Ishikawa (cell line): ENCODE measurements around the gene DMXL2.

Experiments
- CEBPB ChIP-seq: IDR thresholded peaks from 2 replicates; pipeline ENCODE4 v1.6.1; 2012
- CREB1 ChIP-seq: IDR thresholded peaks from 2 replicates; pipeline ENCODE4 v1.6.1; 2012; ENCODE audit warnings: low read depth
- EGR1 ChIP-seq: IDR thresholded peaks from 2 replicates; pipeline ENCODE4 v1.6.1; 2012
- EP300 ChIP-seq: IDR thresholded peaks from 2 replicates; pipeline ENCODE4 v1.6.1; 2012; ENCODE audit warnings: borderline replicate concordance
- FOXM1 ChIP-seq: IDR thresholded peaks from 2 replicates; pipeline ENCODE4 v1.6.1; 2012; ENCODE audit warnings: low read depth, borderline replicate concordance
- NFIC ChIP-seq: IDR thresholded peaks from 2 replicates; pipeline ENCODE4 v1.6.1; 2012
- RAD21 ChIP-seq: IDR thresholded peaks from 2 replicates; pipeline ENCODE4 v1.6.1; 2012; ENCODE audit warnings: low read depth
- TAF1 ChIP-seq: IDR thresholded peaks from 2 replicates; pipeline ENCODE4 v1.6.1; 2012; ENCODE audit warnings: low read depth, mild to moderate bottlenecking
- TCF12 ChIP-seq: IDR thresholded peaks from 2 replicates; pipeline ENCODE4 v1.6.1; 2012; ENCODE audit warnings: low read depth
- TEAD4 ChIP-seq: IDR thresholded peaks from 2 replicates; pipeline ENCODE4 v1.6.1; 2012
- YY1 ChIP-seq: IDR thresholded peaks from 2 replicates; pipeline ENCODE4 v1.6.1; 2012; ENCODE audit warnings: low read depth
- ZBTB7A ChIP-seq: IDR thresholded peaks from 2 replicates; pipeline ENCODE4 v1.6.1; 2012; ENCODE audit warnings: low read depth
- TF ChIP-seq, protein P1 (sequence below): IDR thresholded peaks from 2 replicates; pipeline ENCODE4 v1.6.1; 2012
- TF ChIP-seq, protein P2 (sequence below): IDR thresholded peaks from 2 replicates; pipeline ENCODE4 v1.6.1; 2012
- TF ChIP-seq, protein P3 (sequence below): IDR thresholded peaks from 2 replicates; pipeline ENCODE4 v1.6.1; 2012; ENCODE audit warnings: low read depth, mild to moderate bottlenecking

Gene DMXL2

DNA sequence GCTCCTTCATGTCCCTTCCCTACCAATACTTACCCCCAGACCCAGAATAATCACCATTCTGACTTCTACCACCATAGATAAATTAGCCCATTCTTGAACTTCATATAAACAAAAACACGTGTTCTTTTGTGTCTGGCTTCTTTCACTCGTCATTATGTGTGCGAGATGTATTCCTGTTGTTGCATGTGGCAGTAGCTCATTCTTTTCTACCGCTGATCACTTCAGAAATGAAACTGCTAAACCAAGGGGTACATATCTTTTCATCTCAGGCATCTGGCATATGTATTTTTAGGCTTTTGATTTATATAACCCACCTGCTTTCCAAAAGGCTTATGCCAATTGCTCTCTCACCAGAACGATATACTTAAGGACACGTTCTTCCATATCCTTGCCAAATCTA lies 44.9 kb upstream of the DMXL2 start:
- TF ChIP-seq YY1 (no peak), EGR1 (no peak), TAF1 (no peak), TEAD4 (no peak), RAD21 (no peak), NFIC (no peak), CEBPB (no peak)
- TF ChIP-seq, protein P1, sequence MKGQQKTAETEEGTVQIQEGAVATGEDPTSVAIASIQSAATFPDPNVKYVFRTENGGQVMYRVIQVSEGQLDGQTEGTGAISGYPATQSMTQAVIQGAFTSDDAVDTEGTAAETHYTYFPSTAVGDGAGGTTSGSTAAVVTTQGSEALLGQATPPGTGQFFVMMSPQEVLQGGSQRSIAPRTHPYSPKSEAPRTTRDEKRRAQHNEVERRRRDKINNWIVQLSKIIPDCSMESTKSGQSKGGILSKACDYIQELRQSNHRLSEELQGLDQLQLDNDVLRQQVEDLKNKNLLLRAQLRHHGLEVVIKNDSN, result no peak
- TF ChIP-seq, protein P2, sequence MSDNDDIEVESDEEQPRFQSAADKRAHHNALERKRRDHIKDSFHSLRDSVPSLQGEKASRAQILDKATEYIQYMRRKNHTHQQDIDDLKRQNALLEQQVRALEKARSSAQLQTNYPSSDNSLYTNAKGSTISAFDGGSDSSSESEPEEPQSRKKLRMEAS, result no peak

DNA sequence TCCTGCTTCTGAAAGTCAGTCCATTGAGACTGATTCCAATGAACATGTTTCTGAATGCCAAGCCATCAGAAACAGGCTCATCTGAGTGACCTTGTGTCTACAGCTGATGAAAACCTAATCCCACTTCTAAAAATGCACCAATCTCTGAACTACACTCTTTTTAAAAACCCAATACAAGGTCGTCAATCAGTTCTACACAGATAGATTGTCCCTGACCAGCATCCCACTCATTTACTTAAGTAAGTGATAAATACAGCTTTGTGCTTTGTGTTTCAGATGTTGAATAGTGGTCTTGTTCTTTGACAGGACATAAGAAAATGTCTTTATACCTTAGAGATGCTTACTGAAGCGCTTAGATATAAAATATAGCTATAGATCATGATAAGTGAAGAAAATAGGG lies 38.5 kb upstream of the DMXL2 start:
- TF ChIP-seq EGR1 (no peak), NFIC (no peak), FOXM1 (no peak), TEAD4 (no peak), EP300 (no peak), YY1 (no peak), CREB1 (no peak), RAD21 (no peak), TCF12 (no peak), CEBPB (no peak), ZBTB7A (no peak)
- TF ChIP-seq, protein P3, sequence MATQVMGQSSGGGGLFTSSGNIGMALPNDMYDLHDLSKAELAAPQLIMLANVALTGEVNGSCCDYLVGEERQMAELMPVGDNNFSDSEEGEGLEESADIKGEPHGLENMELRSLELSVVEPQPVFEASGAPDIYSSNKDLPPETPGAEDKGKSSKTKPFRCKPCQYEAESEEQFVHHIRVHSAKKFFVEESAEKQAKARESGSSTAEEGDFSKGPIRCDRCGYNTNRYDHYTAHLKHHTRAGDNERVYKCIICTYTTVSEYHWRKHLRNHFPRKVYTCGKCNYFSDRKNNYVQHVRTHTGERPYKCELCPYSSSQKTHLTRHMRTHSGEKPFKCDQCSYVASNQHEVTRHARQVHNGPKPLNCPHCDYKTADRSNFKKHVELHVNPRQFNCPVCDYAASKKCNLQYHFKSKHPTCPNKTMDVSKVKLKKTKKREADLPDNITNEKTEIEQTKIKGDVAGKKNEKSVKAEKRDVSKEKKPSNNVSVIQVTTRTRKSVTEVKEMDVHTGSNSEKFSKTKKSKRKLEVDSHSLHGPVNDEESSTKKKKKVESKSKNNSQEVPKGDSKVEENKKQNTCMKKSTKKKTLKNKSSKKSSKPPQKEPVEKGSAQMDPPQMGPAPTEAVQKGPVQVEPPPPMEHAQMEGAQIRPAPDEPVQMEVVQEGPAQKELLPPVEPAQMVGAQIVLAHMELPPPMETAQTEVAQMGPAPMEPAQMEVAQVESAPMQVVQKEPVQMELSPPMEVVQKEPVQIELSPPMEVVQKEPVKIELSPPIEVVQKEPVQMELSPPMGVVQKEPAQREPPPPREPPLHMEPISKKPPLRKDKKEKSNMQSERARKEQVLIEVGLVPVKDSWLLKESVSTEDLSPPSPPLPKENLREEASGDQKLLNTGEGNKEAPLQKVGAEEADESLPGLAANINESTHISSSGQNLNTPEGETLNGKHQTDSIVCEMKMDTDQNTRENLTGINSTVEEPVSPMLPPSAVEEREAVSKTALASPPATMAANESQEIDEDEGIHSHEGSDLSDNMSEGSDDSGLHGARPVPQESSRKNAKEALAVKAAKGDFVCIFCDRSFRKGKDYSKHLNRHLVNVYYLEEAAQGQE, result no peak
- TF ChIP-seq, protein P2, result no peak

DNA sequence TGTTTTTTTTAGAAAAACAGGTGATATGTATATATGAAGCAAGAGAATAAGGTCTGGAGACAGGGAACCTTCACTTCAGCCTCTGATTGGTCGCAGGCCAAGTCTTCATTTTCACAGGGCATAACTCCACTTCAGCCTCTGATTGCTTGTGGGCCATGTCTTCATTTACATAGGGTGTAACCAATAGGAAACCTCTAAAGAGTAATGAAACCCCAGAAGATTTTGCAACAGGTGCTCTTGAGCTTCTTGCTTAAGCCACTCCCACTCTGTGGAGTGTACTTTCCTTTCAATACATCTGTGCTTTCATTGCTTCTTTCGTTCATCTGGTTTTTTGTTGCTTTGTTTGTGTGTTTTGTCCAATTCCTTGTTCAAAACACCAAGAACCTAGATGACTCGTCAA lies 36.1 kb upstream of the DMXL2 start:
- TF ChIP-seq CEBPB (no peak), EGR1 (no peak), TAF1 (no peak), YY1 (no peak), EP300 (no peak)
- TF ChIP-seq, protein P3, result no peak

DNA sequence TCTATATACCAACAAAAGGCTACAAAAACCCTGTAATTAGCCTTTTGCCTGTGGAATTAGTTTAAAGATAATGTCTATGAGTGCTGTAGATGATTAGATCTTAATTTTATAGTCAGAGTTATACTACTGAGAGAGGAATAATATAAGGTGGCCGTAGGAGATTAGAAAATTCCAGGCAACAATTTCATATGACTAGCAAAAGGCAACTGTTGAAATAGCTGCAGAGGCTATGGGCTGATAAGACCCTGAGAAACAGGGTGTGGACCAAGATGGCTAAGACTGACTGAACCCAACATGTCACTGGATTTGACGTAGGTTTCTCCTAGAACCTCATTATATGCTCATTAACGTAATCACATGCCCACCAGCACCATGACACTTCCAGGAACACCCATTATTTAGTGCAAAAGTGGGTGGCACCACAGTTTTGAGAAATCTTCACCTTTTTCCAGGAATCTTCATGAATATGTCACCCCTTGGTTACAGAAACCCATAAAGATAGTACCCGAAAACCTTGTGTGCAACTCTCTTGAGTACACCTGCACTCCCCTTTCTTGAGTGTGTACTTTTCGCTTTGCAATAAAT lies 29.6 kb upstream of the DMXL2 start:
- TF ChIP-seq ZBTB7A (no peak), YY1 (no peak), FOXM1 (no peak), RAD21 (no peak), TEAD4 (no peak), TAF1 (no peak), CEBPB (no peak), NFIC (no peak), EP300 (no peak), EGR1 (no peak), CREB1 (no peak), TCF12 (no peak)
- TF ChIP-seq, protein P1, result no peak
- TF ChIP-seq, protein P2, result no peak
- TF ChIP-seq, protein P3, result no peak
